Astrocyte (in vitro differentiated cells and primary cell): Measurements from ENCODE around the gene AWAT2. TPM values are rescaled to one million over a fixed set of nuclear protein-coding genes. Genes with fewer than 3 reads are reported as not detected.

Source experiments
- DNase-seq: peaks from one replicate; pipeline ENCODE4 v3.0.0-alpha.2; 2010; ENCODE audit warnings: low read depth
- FAIRE-seq: peaks from 2 replicates; lab custom pipeline; 2011; peaks lifted over from hg19 to GRCh38; lab: Jason Lieb, UNC
- H2AFZ ChIP-seq: 2 replicates; pipeline ENCODE4 v1.6.0; 2012; ENCODE audit warnings: low read depth, low read length, inconsistent platforms
- H3K27ac ChIP-seq: 2 replicates; pipeline ENCODE4 v1.5.1; 2011; ENCODE audit warnings: low read depth, low read length, inconsistent platforms
- H3K27me3 ChIP-seq: 2 replicates; pipeline ENCODE4 v1.6.0; 2011; ENCODE audit warnings: low read length, inconsistent platforms; ENCODE audit not compliant: insufficient read depth
- H3K36me3 ChIP-seq: 2 replicates; pipeline ENCODE4 v1.5.1; 2011; ENCODE audit warnings: low read length, inconsistent platforms; ENCODE audit not compliant: insufficient read depth
- H3K4me1 ChIP-seq: 2 replicates; pipeline ENCODE4 v1.5.1; 2011; ENCODE audit warnings: low read length, inconsistent platforms; ENCODE audit not compliant: insufficient read depth
- H3K4me2 ChIP-seq: 2 replicates; pipeline ENCODE4 v1.6.0; 2012; ENCODE audit warnings: low read length, inconsistent platforms
- H3K4me3 ChIP-seq: 2 replicates; pipeline ENCODE4 v1.5.1; 2011; ENCODE audit warnings: low read depth, mild to moderate bottlenecking, low read length, inconsistent platforms; ENCODE audit not compliant: insufficient read depth
- H3K79me2 ChIP-seq: 2 replicates; pipeline ENCODE4 v1.6.0; 2012; ENCODE audit warnings: mild to moderate bottlenecking, low read length, inconsistent platforms; ENCODE audit not compliant: insufficient read depth
- H3K9ac ChIP-seq: 2 replicates; pipeline ENCODE4 v1.6.0; 2012; ENCODE audit warnings: mild to moderate bottlenecking, low read length, inconsistent platforms
- H3K9me3 ChIP-seq: 2 replicates; pipeline ENCODE4 v1.5.1; 2012; ENCODE audit warnings: low read depth, mild to moderate bottlenecking, low read length, inconsistent platforms; ENCODE audit not compliant: insufficient read depth
- H4K20me1 ChIP-seq: 2 replicates; pipeline ENCODE4 v1.6.0; 2012; ENCODE audit warnings: low read length, inconsistent platforms; ENCODE audit not compliant: insufficient read depth
- H3K27ac Mint-ChIP-seq: one replicate; pipeline ENCODE4 v1.8.0; 2021; ENCODE audit warnings: mild to moderate bottlenecking, mixed read lengths; ENCODE audit not compliant: unreplicated experiment
- H3K27me3 Mint-ChIP-seq: one replicate; pipeline ENCODE4 v1.8.0; 2021; ENCODE audit warnings: low read depth, mixed read lengths; ENCODE audit not compliant: unreplicated experiment
- H3K36me3 Mint-ChIP-seq: one replicate; pipeline ENCODE4 v1.8.0; 2021; ENCODE audit warnings: low read depth, mixed read lengths; ENCODE audit not compliant: unreplicated experiment
- H3K4me1 Mint-ChIP-seq: one replicate; pipeline ENCODE4 v1.8.0; 2021; ENCODE audit warnings: low read depth, mixed read lengths; ENCODE audit not compliant: unreplicated experiment
- H3K4me3 Mint-ChIP-seq: one replicate; pipeline ENCODE4 v1.8.0; 2021; ENCODE audit warnings: mild to moderate bottlenecking, moderate library complexity, mixed read lengths; ENCODE audit not compliant: unreplicated experiment
- H3K9me3 Mint-ChIP-seq: one replicate; pipeline ENCODE4 v1.8.0; 2021; ENCODE audit warnings: mild to moderate bottlenecking, mixed read lengths; ENCODE audit not compliant: unreplicated experiment
- EZH2 ChIP-seq: IDR thresholded peaks from 2 replicates; pipeline ENCODE4 v1.6.1; 2012; ENCODE audit warnings: mild to moderate bottlenecking, low read length, inconsistent platforms; ENCODE audit not compliant: insufficient read depth
- microRNA-seq: library from miRNA; unstranded; fragments of <30 nt; microRNA quantifications from one replicate; pipeline ENCODE4 v1.2.0, GENCODE V29; 2020
- total RNA-seq: library from RNA; stranded (reverse); gene quantifications from 2 replicates; pipeline ENCODE4 v1.2.1, GENCODE V29; 2021
- TF ChIP-seq, protein P1 (sequence below): IDR thresholded peaks from 2 replicates; pipeline ENCODE4 v1.5.1; 2011; ENCODE audit warnings: low read depth, mild to moderate bottlenecking, inconsistent platforms, low read length, moderate library complexity; ENCODE audit not compliant: insufficient read depth

The AWAT2 gene
- total RNA-seq, 1 donor from 2014 or later: not detected

DNA sequence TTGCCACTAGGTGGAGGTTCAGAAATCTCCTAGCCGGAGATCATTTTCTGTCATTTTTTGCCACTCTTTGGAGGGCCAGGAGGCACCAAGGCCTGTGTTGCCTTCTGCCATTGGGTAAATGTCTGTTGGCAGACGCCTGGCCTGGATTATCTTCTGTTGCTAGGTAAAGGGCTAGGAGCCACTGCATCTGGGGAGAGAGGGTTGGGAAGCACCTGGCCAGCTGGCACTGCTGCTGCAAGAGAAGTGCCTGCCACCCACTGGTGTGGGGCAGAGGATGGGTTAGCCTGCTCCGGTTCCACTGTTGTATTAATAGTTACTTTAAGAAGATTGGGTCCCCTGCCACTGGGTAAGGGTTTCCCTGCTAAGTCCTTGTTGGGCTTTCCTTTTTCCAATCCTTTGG lies 58.1 kb downstream of the AWAT2 start:
- H3K27me3 Mint-ChIP-seq: no peaks in the 10 kb centered on the region
- peaks cover 4% of the 10 kb centered on the region for H3K9me3 Mint-ChIP-seq
- Histone ChIP-seq H3K9me3 (no peaks in the 10 kb centered on the region), H4K20me1 (no peaks in the 10 kb centered on the region), H3K9ac (no peak overlapping the region), H3K4me1 (no peaks in the 10 kb centered on the region), H3K36me3 (no peaks in the 10 kb centered on the region), H2AFZ (no peak overlapping the region), H3K27ac (no peak overlapping the region), H3K27me3 (no peaks in the 10 kb centered on the region), H3K4me2 (no peak overlapping the region), H3K4me3 (no peak overlapping the region), H3K79me2 (no peaks in the 10 kb centered on the region)
- FAIRE-seq: no peak
- no peak for TF ChIP-seq EZH2
- TF ChIP-seq, protein P1, sequence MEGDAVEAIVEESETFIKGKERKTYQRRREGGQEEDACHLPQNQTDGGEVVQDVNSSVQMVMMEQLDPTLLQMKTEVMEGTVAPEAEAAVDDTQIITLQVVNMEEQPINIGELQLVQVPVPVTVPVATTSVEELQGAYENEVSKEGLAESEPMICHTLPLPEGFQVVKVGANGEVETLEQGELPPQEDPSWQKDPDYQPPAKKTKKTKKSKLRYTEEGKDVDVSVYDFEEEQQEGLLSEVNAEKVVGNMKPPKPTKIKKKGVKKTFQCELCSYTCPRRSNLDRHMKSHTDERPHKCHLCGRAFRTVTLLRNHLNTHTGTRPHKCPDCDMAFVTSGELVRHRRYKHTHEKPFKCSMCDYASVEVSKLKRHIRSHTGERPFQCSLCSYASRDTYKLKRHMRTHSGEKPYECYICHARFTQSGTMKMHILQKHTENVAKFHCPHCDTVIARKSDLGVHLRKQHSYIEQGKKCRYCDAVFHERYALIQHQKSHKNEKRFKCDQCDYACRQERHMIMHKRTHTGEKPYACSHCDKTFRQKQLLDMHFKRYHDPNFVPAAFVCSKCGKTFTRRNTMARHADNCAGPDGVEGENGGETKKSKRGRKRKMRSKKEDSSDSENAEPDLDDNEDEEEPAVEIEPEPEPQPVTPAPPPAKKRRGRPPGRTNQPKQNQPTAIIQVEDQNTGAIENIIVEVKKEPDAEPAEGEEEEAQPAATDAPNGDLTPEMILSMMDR: no peak
- no peaks in the 10 kb centered on the region for H3K4me1 Mint-ChIP-seq
- no peak for DNase-seq
- no peaks in the 10 kb centered on the region for H3K36me3 Mint-ChIP-seq
- H3K4me3 Mint-ChIP-seq: no peak overlapping the region
- no peak overlapping the region for H3K27ac Mint-ChIP-seq

Small RNA genes lying within 50 kb of the gene (microRNA-seq; reads per million reads assigned to microRNA genes)
- gene MIR676: 12.3 reads per million, percentile 40 among the genes with 10 or more reads in this experiment

Other genes starting within 250 kb of the AWAT2 start
- not detected in 2 replicates for gene OTUD6A, start 12.5 kb upstream of the AWAT2 start, total RNA-seq
- gene IGBP1, start 83.5 kb upstream of the AWAT2 start, total RNA-seq: 38.2 and 41.1 TPM in 2 replicates
- gene DGAT2L6, start 127.5 kb upstream of the AWAT2 start, total RNA-seq: not detected in 2 replicates
- gene AWAT1, start 184.7 kb upstream of the AWAT2 start, total RNA-seq: not detected in 2 replicates
- 0.18 TPM in 1 of 2 replicates, not detected in the other for gene P2RY4, start 210.3 kb upstream of the AWAT2 start, total RNA-seq
- not detected in 2 replicates for gene ARR3, start 218.4 kb upstream of the AWAT2 start, total RNA-seq
- gene RAB41, start 232.2 kb upstream of the AWAT2 start, total RNA-seq: not detected in 2 replicates
- gene PDZD11, start 240.0 kb upstream of the AWAT2 start, total RNA-seq: 47.4 and 48.9 TPM in 2 replicates
- 1.7 and 3.0 TPM in 2 replicates for gene KIF4A, start 240.2 kb upstream of the AWAT2 start, total RNA-seq